Measurements from ENCODE around the gene PIM1.
"Not testable (repeated sequence)": the region's sequence is repeated elsewhere in the genome, so short reads cannot be mapped to it uniquely, and the experiment has no call there.

Gene PIM1

GRCh38 chr6:37169496-37170272, at the start of gene PIM1:
Gene PIM1 (plus strand): TSS chr6:37170152. CDS start chr6:37170576, 424 bp downstream.
- DNase-seq (ENCODE audit: low spot score) = peak; percentile 97

GRCh38 chr6:37121556-37121955, 48.4 kb upstream of the PIM1 start:
- no peak for DNase-seq (ENCODE audit: low spot score)

GRCh38 chr6:37122861-37123260, 47.1 kb upstream of the PIM1 start:
- DNase-seq (ENCODE audit: low spot score) = no peak

- DNase-seq (ENCODE audit: low spot score) = no peak
Measured at GRCh38 chr6:37123957-37124729, 45.8 kb upstream of the PIM1 start.

- DNase-seq (ENCODE audit: low spot score) = no peak
Measured at GRCh38 chr6:37125774-37126492, 44.0 kb upstream of the PIM1 start.

GRCh38 chr6:37126493-37126958, 43.4 kb upstream of the PIM1 start:
- no peak for DNase-seq (ENCODE audit: low spot score)

GRCh38 chr6:37126961-37127616, 42.9 kb upstream of the PIM1 start:
- DNase-seq (ENCODE audit: low spot score) = no peak

- peak; percentile 55 for DNase-seq (ENCODE audit: low spot score)
Measured at GRCh38 chr6:37127961-37128862, 41.7 kb upstream of the PIM1 start.

- DNase-seq (ENCODE audit: low spot score) = not testable (repeated sequence)
Measured at GRCh38 chr6:37128863-37129443, 41.0 kb upstream of the PIM1 start.

GRCh38 chr6:37129566-37129965, 40.4 kb upstream of the PIM1 start:
- no peak for DNase-seq (ENCODE audit: low spot score)

- DNase-seq (ENCODE audit: low spot score) = no peak
Measured at GRCh38 chr6:37130704-37131103, 39.2 kb upstream of the PIM1 start.

- DNase-seq (ENCODE audit: low spot score) = no peak
Measured at GRCh38 chr6:37131104-37131959, 38.6 kb upstream of the PIM1 start.

GRCh38 chr6:37131960-37132253, 38.0 kb upstream of the PIM1 start:
- no peak for DNase-seq (ENCODE audit: low spot score)

- peak; percentile 62 for DNase-seq (ENCODE audit: low spot score)
Measured at GRCh38 chr6:37134036-37134395, 35.9 kb upstream of the PIM1 start.

GRCh38 chr6:37134396-37135191, 35.4 kb upstream of the PIM1 start:
- peak; percentile 93 for DNase-seq (ENCODE audit: low spot score)

GRCh38 chr6:37135835-37136694, 33.9 kb upstream of the PIM1 start:
- DNase-seq (ENCODE audit: low spot score) = no peak

GRCh38 chr6:37136821-37137200, 33.1 kb upstream of the PIM1 start:
- no peak for DNase-seq (ENCODE audit: low spot score)

Data from hepatic stellate cell (primary cell).